Glomerular visceral epithelial cell (primary cell): Measurements from ENCODE around the gene SSU72.
"Not testable (repeated sequence)": the region's sequence is repeated elsewhere in the genome, so short reads cannot be mapped to it uniquely, and the experiment has no call there.

Experiments
- DNase-seq: peaks from one replicate; pipeline ENCODE4 v3.0.0-alpha.2; 2016; ENCODE audit errors: extremely low spot score

SSU72 gene

GRCh38 chr1:1540818-1541628 lies 33.6 kb downstream of the SSU72 start:
- DNase-seq, result no peak

DNA sequence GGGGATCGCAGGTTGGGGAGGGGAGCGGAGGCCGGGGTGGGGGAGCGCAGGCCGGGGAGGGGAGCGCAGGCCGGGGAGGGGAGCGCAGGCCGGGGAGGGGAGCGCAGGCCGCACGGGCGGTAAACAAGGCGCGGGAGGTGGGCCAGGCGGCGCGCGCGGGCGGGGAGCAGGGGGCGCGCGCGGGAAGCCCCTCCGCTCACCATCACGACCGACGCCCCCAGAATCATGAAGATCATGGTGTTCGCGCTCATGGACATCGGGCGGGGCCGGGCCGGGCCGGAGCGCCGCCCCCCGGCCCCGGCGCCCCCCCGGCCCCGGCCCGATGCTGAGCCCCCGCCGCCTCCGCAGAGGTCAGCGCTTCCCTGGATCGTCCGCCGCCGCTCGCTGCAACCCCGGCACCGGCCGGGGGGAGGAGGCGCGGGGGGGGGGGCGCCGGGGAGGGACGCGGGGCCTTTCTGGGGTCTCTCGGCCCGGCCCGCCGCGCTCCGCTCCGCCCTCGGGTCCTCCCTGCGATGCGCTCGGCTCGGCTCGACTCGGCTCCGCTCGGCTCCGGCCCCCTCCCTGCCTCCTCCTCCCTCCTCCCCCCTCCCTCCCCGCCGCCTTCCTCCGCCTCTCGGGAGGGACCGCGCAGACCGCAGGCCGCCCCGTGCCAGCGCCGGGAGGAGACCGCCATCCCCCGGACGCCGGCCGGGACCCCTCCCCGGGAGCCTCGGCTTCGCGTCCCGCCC lies 34.4 kb downstream of the SSU72 start, which contains the start of gene TMEM240:
TMEM240 (minus strand) TSS at position 535 of the 728 bp plus-strand sequence; CDS start at position 257, 278 bp downstream.
- DNase-seq, result no peak

DNA sequence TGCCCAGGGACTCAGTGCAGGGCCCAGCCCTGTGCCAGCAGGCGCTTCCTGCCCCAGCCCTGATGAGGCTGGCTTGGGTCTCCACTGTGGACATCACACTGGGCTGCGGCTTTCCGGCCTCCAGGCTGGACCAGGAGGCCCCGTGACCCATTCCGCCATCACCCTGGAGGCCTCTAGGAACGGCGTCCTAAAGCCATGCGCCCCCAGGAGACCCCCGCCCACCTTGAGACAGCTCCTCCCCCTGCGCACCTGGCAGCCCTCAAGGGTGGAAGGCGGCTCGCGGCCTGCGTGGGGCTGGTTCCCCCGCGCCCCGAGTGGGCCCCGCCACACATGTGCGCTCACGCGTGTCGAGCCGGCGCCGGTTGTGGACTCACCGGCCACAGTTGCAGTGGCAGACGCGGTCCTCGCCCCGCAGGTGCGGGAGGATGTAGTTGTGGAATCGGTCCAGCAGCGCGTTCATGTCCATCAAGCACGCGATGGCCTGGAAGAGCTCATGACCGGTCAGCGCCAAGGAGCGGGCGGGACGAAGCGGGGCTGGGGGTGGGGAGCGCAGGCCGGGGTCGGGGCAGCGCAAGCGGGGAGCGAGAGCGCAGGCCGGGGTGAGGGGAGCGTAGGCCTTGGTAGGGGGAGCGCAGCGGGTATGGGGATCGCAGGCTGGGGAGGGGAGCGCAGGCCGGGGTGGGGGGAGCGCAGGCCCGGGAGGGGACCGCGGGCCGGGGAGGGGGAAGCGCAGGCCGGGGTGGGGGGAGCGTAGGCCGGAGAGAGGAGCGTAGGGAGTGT lies 35.2 kb downstream of the SSU72 start:
- no peak for DNase-seq

GRCh38 chr1:1538989-1539309 lies 35.7 kb downstream of the SSU72 start:
- no peak for DNase-seq

DNA sequence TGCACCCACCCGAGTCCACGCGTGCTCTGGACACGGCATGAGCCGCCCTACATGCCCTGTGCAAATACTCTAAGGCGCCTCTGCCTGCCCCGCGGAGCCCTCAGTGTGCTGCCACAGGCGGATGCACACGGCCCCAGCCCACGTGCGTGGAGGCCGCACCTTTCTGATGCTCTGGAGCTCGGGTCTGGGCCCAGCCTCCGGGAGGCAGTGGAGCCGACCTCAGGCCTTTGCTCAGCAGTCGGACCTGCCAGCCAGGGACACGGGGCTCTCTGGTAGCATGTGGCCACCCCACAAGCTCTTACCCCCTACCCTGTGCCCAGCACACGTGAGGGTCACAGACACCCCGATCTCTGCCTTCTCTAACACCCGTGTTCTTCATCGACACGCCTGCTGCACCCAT lies 36.3 kb downstream of the SSU72 start:
- no peak for DNase-seq

DNA sequence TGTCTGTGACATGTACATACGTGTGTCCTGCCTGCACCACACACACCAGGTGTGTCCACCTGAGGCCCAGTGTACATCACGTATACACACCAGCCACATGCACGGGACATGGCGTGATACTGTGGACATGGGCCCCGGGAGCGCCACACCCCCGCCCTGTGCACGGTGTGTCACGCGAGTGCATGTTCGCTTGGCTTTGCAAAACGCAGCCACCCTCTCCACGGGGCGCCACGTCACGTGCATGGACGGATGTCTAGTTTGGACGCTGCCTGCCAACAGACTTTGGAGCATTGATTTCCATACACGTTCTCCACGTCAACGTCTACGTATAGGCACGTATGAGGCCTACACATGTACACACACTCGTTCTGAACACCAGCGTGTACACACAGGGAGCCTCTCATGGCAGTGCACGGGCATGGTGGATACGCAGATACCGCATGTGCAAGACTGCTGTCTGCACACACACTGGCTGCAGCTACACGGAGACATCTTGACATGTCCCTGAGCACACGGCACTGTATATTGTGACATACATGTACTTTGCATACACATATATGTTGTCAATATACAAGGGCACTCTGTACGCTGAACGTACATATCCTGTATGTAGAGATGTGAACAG lies 36.9 kb downstream of the SSU72 start:
- no peak for DNase-seq

- DNase-seq, result no peak
These were observed 37.6 kb downstream of the SSU72 start for GRCh38 chr1:1536938-1537546.

DNA sequence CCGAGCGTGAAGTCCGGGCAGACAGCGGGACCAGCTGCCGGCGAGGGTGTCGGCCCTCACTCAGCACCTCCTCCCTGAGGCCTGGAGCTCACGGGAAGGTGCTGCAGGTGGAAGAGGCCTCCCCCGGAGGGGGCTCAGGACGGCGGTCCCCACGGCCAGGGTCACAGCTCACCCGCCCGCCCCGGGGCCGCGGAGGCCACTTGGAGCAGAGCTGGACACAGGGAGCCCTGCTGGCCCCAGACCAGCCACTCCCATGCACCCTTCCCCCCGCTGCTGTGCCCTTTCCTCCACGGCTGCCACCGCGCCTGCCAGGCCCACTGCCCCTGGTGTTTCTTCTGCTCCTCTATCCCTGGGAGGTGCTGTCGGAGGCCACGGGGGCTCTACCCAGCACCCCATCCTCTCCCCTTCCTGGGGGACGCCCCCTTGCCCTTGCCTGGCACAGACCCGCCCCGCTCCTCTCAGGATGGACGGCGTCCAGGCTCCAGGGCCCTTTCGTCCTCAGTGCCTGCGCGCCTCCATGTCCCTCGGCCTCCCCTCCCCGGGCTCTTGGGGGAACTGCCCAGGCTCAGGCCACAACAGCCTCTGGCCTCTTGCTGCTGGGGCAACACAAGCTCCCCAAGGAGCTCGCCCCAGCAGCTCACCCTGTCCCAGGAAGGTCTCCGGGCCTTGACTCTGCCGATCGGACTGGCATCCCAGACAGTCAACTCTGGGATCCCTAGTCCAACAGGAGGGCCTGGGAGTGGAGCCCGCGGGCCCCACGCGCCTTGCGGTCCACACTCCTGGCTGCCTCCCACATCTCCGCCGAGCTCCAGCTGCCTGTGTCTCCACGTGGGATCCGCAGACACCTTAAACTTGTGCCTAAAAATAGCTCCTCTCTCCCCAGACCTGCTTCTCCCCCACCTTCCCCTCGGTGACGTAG lies 38.4 kb downstream of the SSU72 start:
- no peak for DNase-seq

GRCh38 chr1:1535201-1536018 lies 39.3 kb downstream of the SSU72 start:
- DNase-seq, result no peak

- DNase-seq, result no peak
These were observed 40.1 kb downstream of the SSU72 start for GRCh38 chr1:1534401-1535154.

- DNase-seq, result not testable (repeated sequence)
These were observed 40.8 kb downstream of the SSU72 start for GRCh38 chr1:1533894-1534291.

- DNase-seq, result not testable (repeated sequence)
These were observed 41.3 kb downstream of the SSU72 start for GRCh38 chr1:1533176-1533893.

DNA sequence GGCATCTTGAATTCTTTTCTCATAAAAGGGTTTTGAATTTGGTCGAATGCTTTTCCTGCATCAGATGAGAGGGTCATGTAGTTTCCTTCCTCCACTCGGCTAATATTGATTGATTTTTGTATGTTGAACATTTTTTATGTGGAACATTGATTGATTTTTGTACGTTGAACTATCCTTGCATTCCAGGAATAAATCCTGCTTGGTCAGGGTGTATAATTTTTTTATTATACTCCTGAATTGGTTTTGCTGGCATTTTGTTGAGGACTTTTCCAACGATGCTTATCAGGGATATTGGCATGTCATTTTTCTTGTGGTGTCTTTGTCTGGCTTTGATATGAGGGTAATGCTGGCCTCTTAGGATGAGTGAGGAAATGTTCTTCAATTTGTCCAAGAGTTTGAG lies 42.7 kb downstream of the SSU72 start:
- DNase-seq, result no peak

DNA sequence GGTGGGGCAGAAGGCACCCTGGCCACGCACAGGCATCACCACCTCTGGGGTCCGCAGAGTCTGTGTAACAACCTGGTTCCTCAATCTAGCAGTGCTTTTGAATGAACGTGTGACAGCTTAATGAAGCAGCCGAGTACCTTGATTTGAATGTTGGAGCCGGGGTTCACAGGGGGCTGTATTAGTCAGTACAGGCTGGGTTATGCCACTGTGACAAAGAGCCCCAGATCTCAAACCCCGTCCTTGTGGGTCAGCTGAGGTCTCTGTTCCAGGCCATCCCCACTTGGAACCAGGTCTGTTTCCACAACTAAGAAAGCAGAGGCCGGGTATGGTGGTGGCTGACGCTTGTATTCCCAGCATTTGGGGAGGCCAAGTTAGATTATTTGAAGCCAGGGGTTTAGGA lies 44.7 kb downstream of the SSU72 start:
- DNase-seq, result no peak

DNA sequence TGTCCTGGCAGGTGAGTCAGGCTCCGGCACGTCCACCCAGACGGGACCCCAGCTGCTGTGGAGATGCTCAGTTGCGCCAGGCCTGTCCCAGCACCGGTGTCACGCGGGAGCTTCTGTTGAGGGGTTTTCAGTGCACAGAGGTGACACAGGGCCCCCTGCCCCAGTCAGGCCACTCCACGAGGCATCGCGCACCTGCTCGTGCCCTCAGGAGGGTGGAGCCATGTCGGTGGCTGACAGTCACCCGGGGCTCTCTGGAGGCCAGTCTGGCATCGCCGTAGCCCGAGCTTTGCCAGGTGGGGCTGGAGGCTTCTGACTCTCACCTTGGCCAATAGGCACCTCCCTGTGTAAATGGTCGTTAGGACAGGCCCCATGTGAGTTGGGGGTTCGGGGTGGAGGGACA lies 45.3 kb downstream of the SSU72 start:
- DNase-seq, result no peak

DNA sequence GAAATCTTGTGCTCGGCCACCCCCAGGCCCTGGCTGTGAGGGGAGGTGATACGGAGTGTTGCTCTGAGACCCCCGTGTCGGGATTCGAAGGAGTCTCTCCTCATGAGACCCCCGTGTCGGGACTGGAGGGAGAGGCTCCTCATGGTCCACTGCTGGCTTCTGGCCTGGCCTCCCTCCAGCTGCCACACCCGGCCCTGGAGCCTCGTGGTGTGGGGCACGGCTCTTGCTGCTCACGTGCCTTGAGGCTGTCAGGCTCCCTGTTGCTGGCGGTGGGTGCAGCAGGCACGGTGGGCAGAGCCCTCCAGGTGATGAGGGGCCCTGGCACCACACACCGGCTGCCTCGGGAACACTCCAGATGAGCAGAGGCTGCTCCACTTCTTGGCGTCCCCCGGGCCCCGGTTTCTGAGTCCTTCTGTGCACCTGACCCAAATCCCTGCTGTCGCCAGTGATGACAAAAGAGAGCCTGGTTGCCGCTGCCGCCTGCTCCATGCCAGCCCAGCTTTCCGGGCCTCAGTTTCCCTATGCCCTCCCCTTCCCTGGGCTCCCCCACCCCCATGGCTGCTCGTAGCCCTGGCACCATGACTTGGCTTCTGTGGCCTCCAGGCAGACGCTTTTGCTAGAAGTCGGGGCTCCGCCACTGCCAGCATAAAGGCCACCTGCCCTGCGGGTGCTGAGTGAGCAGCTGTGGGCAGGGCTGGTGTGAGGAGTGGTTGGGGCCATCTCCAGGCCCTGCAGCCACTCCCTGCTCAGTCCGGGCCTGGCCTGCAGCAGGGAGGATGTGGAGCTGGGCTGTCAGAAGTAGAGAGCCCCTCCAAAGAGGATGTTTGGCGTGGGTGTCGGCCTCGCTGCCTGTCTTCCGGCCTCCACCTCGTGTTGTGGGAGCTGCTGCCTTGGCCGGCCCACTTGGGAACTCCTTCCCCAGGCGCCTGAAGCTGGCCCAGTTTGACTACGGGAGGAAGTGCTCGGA lies 46.1 kb downstream of the SSU72 start:
- DNase-seq, result no peak
